DOHH2 (cell line): ENCODE measurements around the gene TLE2.

Source experiments
- CTCF ChIP-seq: fragments of 200-600 bp; sonication (generic); IDR thresholded peaks from one replicate; pipeline ENCODE4 v1.5.1; 2014; ENCODE audit warnings: antibody characterized with exemption, mild to moderate bottlenecking, low read depth, low read length; ENCODE audit not compliant: poor library complexity, severe bottlenecking
- EZH2phosphoT487 ChIP-seq: fragments of 200-600 bp; sonication (generic); IDR thresholded peaks from 2 replicates; pipeline ENCODE4 v1.6.1; 2017; ENCODE audit warnings: borderline replicate concordance, mild to moderate bottlenecking, antibody characterized with exemption, low read length, moderate library complexity, mixed read lengths

- TF ChIP-seq CTCF (no peak), EZH2phosphoT487 (no peak)
These were observed 20.0 kb upstream of the TLE2 start for GRCh38 chr19:3049089-3049488.
